ENCODE measurements around the gene POPDC3.
A peak's percentile ranks its signal among the peaks of the same experiment; 100 is the strongest.
"Not testable (repeated sequence)": the region's sequence is repeated elsewhere in the genome, so short reads cannot be mapped to it uniquely, and the experiment has no call there.

The POPDC3 gene

GRCh38 chr6:105179244-105180065 lies at the start of gene POPDC3:
Gene POPDC3, minus strand, starts transcription at chr6:105180014. Its CDS starts 18,105 bp downstream, at chr6:105161909.
- peak within 1 kb of the TSS; percentile 63 for H3K4me3 ChIP-seq (ENCODE audit: low read depth, low read length)
- no peak for DNase-seq (ENCODE audit: low read depth)

GRCh38 chr6:105227295-105227767 lies 47.5 kb upstream of the POPDC3 start:
- no peak overlapping the region for H3K4me3 ChIP-seq (ENCODE audit: low read depth, low read length)
- DNase-seq (ENCODE audit: low read depth): no peak

- no peak overlapping the region for H3K4me3 ChIP-seq (ENCODE audit: low read depth, low read length)
- DNase-seq (ENCODE audit: low read depth): no peak
These were observed 46.9 kb upstream of the POPDC3 start for GRCh38 chr6:105226598-105227294.

GRCh38 chr6:105223242-105223641 lies 43.4 kb upstream of the POPDC3 start:
- H3K4me3 ChIP-seq (ENCODE audit: low read depth, low read length): no peak overlapping the region
- DNase-seq (ENCODE audit: low read depth): no peak

GRCh38 chr6:105221219-105221618 lies 41.4 kb upstream of the POPDC3 start:
- H3K4me3 ChIP-seq (ENCODE audit: low read depth, low read length); DNase-seq (ENCODE audit: low read depth): not testable (repeated sequence)

GRCh38 chr6:105220186-105220585 lies 40.4 kb upstream of the POPDC3 start:
- H3K4me3 ChIP-seq (ENCODE audit: low read depth, low read length): no peak overlapping the region
- no peak for DNase-seq (ENCODE audit: low read depth)

- H3K4me3 ChIP-seq (ENCODE audit: low read depth, low read length): not testable (repeated sequence)
These were observed 39.4 kb upstream of the POPDC3 start for GRCh38 chr6:105219218-105219617.

GRCh38 chr6:105215506-105215905 lies 35.7 kb upstream of the POPDC3 start:
- DNase-seq (ENCODE audit: low read depth): no peak
- no peak overlapping the region for H3K4me3 ChIP-seq (ENCODE audit: low read depth, low read length)

More at GRCh38 chr6:105219218-105219617, 39.4 kb upstream of the POPDC3 start:
- DNase-seq (ENCODE audit: low read depth): not testable (repeated sequence)

- DNase-seq (ENCODE audit: low read depth): no peak
- no peak overlapping the region for H3K4me3 ChIP-seq (ENCODE audit: low read depth, low read length)
These were observed 34.9 kb upstream of the POPDC3 start for GRCh38 chr6:105214668-105215067.

- DNase-seq (ENCODE audit: low read depth): no peak
- no peak overlapping the region for H3K4me3 ChIP-seq (ENCODE audit: low read depth, low read length)
These were observed 33.5 kb upstream of the POPDC3 start for GRCh38 chr6:105213272-105213671.

GRCh38 chr6:105212587-105212986 lies 32.8 kb upstream of the POPDC3 start:
- H3K4me3 ChIP-seq (ENCODE audit: low read depth, low read length): no peak overlapping the region
- no peak for DNase-seq (ENCODE audit: low read depth)

- DNase-seq (ENCODE audit: low read depth): no peak
- no peak overlapping the region for H3K4me3 ChIP-seq (ENCODE audit: low read depth, low read length)
These were observed 32.0 kb upstream of the POPDC3 start for GRCh38 chr6:105211831-105212230.

GRCh38 chr6:105210932-105211531 lies 31.2 kb upstream of the POPDC3 start:
- H3K4me3 ChIP-seq (ENCODE audit: low read depth, low read length): no peak overlapping the region
- no peak for DNase-seq (ENCODE audit: low read depth)

GRCh38 chr6:105209950-105210706 lies 30.3 kb upstream of the POPDC3 start:
- no peak overlapping the region for H3K4me3 ChIP-seq (ENCODE audit: low read depth, low read length)
- peak; percentile 68 for DNase-seq (ENCODE audit: low read depth)

GRCh38 chr6:105207524-105208269 lies 27.9 kb upstream of the POPDC3 start:
- no peak for DNase-seq (ENCODE audit: low read depth)
- H3K4me3 ChIP-seq (ENCODE audit: low read depth, low read length): no peak overlapping the region

- no peak for DNase-seq (ENCODE audit: low read depth)
These were observed 25.0 kb upstream of the POPDC3 start for GRCh38 chr6:105204768-105205167.

GRCh38 chr6:105204331-105204730 lies 24.5 kb upstream of the POPDC3 start:
- no peak overlapping the region for H3K4me3 ChIP-seq (ENCODE audit: low read depth, low read length)
- DNase-seq (ENCODE audit: low read depth): no peak

More at GRCh38 chr6:105204768-105205167, 25.0 kb upstream of the POPDC3 start:
- H3K4me3 ChIP-seq (ENCODE audit: low read depth, low read length): no peak overlapping the region

- DNase-seq (ENCODE audit: low read depth): no peak
These were observed 22.7 kb upstream of the POPDC3 start for GRCh38 chr6:105202486-105202885.

More at GRCh38 chr6:105202486-105202885, 22.7 kb upstream of the POPDC3 start:
- no peak overlapping the region for H3K4me3 ChIP-seq (ENCODE audit: low read depth, low read length)
